Omental fat pad (tissue), 4 donors: ENCODE measurements around the gene CCDC85B. TPM values are rescaled to one million over a fixed set of nuclear protein-coding genes. Genes with fewer than 3 reads are reported as not detected.

ENCODE experiments used
- ATAC-seq: fragments of 150-250 bp; one replicate; pipeline ENCODE4 v1.9.1; 2016; ENCODE audit warnings: mild to moderate bottlenecking, moderate library complexity; ENCODE audit not compliant: low FRiP score
- DNase-seq: peaks from one replicate; pipeline ENCODE4 v3.0.0-alpha.2; 2019; ENCODE audit warnings: low spot score
- CTCF ChIP-seq, 3 donors: fragments of 450-650 bp; IDR thresholded peaks; one replicate each; pipeline ENCODE4 v1.5.1; 2016 to 2017; ENCODE audit warnings: antibody characterized with exemption in 3 of 3, mild to moderate bottlenecking in 3 of 3, moderate library complexity in 2 of 3
- total RNA-seq, 4 donors: library from RNA; depleted of rRNA; stranded (reverse); fragments of >200 nt; gene quantifications; one replicate each; pipeline ENCODE4 v1.1.0, GENCODE V29; 2016

Gene CCDC85B
- total RNA-seq, 4 donors from 2014 or later = 40.2 to 85.9 (median 59.4) TPM

DNA sequence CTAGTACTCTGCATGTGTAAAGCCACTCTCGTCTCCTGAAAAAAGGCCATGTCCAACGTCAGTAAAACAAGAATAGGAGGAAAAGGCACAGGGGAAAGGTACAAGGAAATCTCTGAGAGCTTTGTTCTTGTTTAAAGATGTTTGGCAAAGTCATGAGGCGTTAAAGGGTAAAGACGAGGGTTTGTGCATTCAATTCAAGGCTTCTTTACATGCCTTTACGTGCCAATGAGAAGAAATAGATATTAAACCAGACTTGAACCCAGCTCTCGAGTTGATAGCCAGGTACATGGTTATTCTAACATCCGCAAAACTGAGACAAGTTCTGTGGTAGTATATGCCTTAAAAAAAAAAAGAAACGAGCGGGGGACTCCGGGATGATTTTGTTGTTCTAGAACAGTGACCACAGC lies 31.8 kb upstream of the CCDC85B start:
- no peak for TF ChIP-seq CTCF (IDR thresholded peaks at IDR 0.05)
- ATAC-seq (no peak), DNase-seq (no peak)

DNA sequence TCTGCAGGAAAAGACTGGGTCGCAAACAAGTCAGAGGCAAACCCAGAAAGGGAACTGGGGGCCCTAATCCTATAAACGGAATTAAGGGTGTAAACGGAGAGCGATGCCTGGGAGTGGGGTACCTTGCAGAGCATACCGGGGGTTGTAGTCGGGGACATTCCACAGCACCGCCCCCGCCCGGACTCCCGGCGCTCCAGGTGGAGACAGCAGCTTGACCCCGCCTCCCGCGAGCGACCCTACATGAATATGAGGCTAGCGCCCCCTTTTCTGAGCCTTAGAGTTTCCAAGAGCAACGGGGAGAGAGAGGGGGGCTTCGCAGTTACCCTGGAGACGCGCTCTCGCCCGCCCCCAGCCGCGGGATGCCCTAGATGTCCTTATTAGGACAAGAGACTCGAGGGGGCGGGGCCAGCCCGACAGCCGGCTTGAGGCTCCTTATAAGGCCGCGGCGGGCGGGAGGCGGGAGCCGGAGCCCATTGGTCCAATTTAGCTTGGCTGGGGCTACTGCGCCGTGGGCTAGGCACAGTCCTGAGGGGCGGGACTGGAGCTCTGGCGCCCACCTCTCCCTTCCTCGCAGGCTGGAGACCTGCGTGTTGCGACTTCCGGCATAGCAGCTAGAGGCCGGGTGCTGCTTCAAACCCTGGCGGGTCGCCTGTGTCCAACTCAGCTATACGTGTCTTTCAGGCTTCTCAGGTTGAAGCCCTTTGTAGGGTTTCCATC lies 31.2 kb upstream of the CCDC85B start:
- TF ChIP-seq CTCF (IDR thresholded peaks at IDR 0.05) = no peak
- ATAC-seq = peak; percentile 63
- DNase-seq = peak; percentile 96

GRCh38 chr11:65859812-65860277 lies 30.6 kb upstream of the CCDC85B start:
- ATAC-seq (no peak), DNase-seq (no peak)
- TF ChIP-seq CTCF (IDR thresholded peaks at IDR 0.05) = no peak

- peak; percentile 57 for ATAC-seq
- TF ChIP-seq CTCF (IDR thresholded peaks at IDR 0.05) = peak in 1 of 3 donors; percentile 82
- DNase-seq = peak; percentile 98
Observed at GRCh38 chr11:65860278-65861164, 30.0 kb upstream of the CCDC85B start, which contains the start of gene MUS81. Gene MUS81, plus strand, starts transcription at chr11:65860433. Its CDS starts 321 bp downstream, at chr11:65860754.

- DNase-seq = no peak
- no peak for TF ChIP-seq CTCF (IDR thresholded peaks at IDR 0.05)
- ATAC-seq = no peak
Observed at GRCh38 chr11:65861165-65861505, 29.3 kb upstream of the CCDC85B start.

DNA sequence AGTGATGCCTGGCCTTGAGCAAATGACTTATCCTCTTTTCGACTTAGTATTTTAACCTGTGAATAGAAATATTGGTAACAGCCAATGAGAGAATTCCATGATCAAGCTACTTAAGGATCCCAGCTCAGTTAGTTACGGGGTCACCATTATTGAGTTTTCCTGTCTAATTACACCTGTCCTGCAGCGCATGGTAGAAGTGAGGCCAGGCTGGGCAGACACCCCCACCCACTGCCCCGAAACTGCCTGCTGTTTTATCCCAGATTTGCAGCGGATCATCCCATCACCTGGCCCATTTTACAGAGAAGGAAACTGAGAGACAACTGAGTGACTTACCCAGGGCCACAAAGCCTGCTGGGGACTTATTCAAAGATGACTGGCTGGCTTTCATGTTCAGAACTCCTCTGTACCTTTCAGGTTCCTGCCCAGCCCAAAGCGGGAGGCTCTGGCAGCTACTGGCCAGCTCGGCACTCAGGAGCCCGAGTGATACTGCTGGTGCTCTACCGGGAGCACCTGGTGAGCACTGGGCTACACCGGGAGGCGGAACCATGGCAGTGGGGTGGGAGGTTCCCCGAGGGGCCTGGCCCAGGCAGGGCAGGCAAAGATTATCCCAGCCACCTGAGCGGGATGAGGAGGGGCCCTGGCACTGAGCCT lies 28.8 kb upstream of the CCDC85B start:
- TF ChIP-seq CTCF (IDR thresholded peaks at IDR 0.05) = no peak
- no peak for DNase-seq
- no peak for ATAC-seq
